GM12878 (cell line): ENCODE data around the gene EHD4. TPM values are rescaled to one million over a fixed set of nuclear protein-coding genes. Genes with fewer than 3 reads are reported as not detected.

Experiments used
- ATAC-seq: fragments of 200-7000 bp; cut with Tn5 transposase; 3 replicates; pipeline ENCODE4 v1.9.1; 2020; ENCODE audit warnings: mild to moderate bottlenecking, moderate library complexity
- BruUV-seq: library from RNA; stranded (reverse); fragments of 400-500 nt; replicated peaks from 2 replicates; lab custom pipeline; 2021; lab: Mats Ljungman, UMichigan
- CTCF ChIA-PET: fragments of 300-600 bp; sonication (Branson Sonifier 250); formaldehyde crosslinking; extraction: SDS; loops from one replicate; lab custom pipeline; 2021; ENCODE audit warnings: inconsistent platforms; lab: Yijun Ruan, JAX
- POLR2A ChIA-PET: fragments of 350-600 bp; formaldehyde crosslinking; extraction: SDS; loops from one replicate; lab custom pipeline; 2021; ENCODE audit warnings: inconsistent platforms; lab: Charles Lee
- RAD21 ChIA-PET: fragments of 300-600 bp; sonication (Branson Sonifier 250); formaldehyde crosslinking; loops from one replicate; lab custom pipeline; 2023; ENCODE audit warnings: antibody characterized with exemption; ENCODE audit not compliant: unreplicated experiment; lab: Charles Lee
- SMC1A ChIA-PET: fragments of 300-600 bp; sonication (Branson Sonifier 250); formaldehyde crosslinking; loops from one replicate; lab custom pipeline; 2023; ENCODE audit not compliant: unreplicated experiment, uncharacterized antibody; lab: Charles Lee
- DNase-seq: peaks from one replicate; pipeline ENCODE4 v3.0.0-alpha.2; 2011; ENCODE audit warnings: low read depth, low spot score
- FAIRE-seq: peaks from 3 replicates; lab custom pipeline; 2011; peaks lifted over from hg19 to GRCh38; lab: Jason Lieb, UNC
- H2AFZ ChIP-seq: 2 replicates; pipeline ENCODE4 v1.6.0; 2011; ENCODE audit warnings: low read depth, low read length, control low read depth; ENCODE audit not compliant: control insufficient read depth
- H3K27ac ChIP-seq: 2 replicates; pipeline ENCODE4 v1.5.1; 2011; ENCODE audit warnings: control low read depth; ENCODE audit not compliant: control insufficient read depth, insufficient read depth
- H3K27me3 ChIP-seq, 2 experiments: replicated peaks in 1 of 2; 2 replicates each; pipeline versions ENCODE4 v1.6.0 to v1.6.1; 2011; ENCODE audit warnings: low read length in 1 of 2; ENCODE audit not compliant: control insufficient read depth in 2 of 2, insufficient read depth in 2 of 2
- H3K36me3 ChIP-seq, 2 experiments: 2 replicates each; pipeline ENCODE4 v1.5.1; 2011; ENCODE audit warnings: low read length in 1 of 2; ENCODE audit not compliant: control insufficient read depth in 2 of 2, insufficient read depth in 2 of 2
- H3K4me1 ChIP-seq: 2 replicates; pipeline ENCODE4 v1.6.1; 2011; ENCODE audit warnings: mild to moderate bottlenecking, low read length, moderate library complexity, mixed read lengths; ENCODE audit not compliant: control insufficient read depth, insufficient read depth
- H3K4me2 ChIP-seq: 2 replicates; pipeline ENCODE4 v1.6.0; 2011; ENCODE audit warnings: control low read depth; ENCODE audit not compliant: control insufficient read depth, insufficient read depth
- H3K4me3 ChIP-seq: fragments of 200-600 bp; sonication (generic); 2 replicates; pipeline ENCODE4 v1.5.1; 2016
- H3K79me2 ChIP-seq: 2 replicates; pipeline ENCODE4 v1.6.0; 2011; ENCODE audit warnings: low read length; ENCODE audit not compliant: control insufficient read depth, insufficient read depth
- H3K9ac ChIP-seq: 2 replicates; pipeline ENCODE4 v1.8.0; 2011; ENCODE audit warnings: low read length, control low read depth, mixed read lengths; ENCODE audit not compliant: control insufficient read depth, insufficient read depth
- H3K9me3 ChIP-seq: replicated peaks from 3 replicates; pipeline ENCODE4 v1.5.1; 2011; ENCODE audit warnings: mild to moderate bottlenecking, low read length; ENCODE audit not compliant: control insufficient read depth, insufficient read depth
- H4K20me1 ChIP-seq: 2 replicates; pipeline ENCODE4 v1.6.0; 2011; ENCODE audit not compliant: control insufficient read depth, insufficient read depth
- ATF7 ChIP-seq: fragments of 450-650 bp; IDR thresholded peaks from 2 replicates; pipeline ENCODE4 v1.6.1; 2016; ENCODE audit warnings: low read depth, mild to moderate bottlenecking
- BMI1 ChIP-seq: fragments of 450-650 bp; IDR thresholded peaks from 2 replicates; pipeline ENCODE4 v1.6.1; 2016; ENCODE audit warnings: mild to moderate bottlenecking, moderate library complexity, borderline replicate concordance
- BRCA1 ChIP-seq: IDR thresholded peaks from 2 replicates; pipeline ENCODE4 v1.6.1; 2011; ENCODE audit warnings: low read depth, low read length, improper control_type of control experiment
- CHD2 ChIP-seq: IDR thresholded peaks from 2 replicates; pipeline ENCODE4 v1.6.1; 2011; ENCODE audit warnings: low read depth, low read length, improper control_type of control experiment, borderline replicate concordance
- ELK1 ChIP-seq: IDR thresholded peaks from 2 replicates; pipeline ENCODE4 v1.6.1; 2012; ENCODE audit warnings: low read depth, low read length, improper control_type of control experiment
- IKZF1 ChIP-seq: fragments of 450-650 bp; conservative IDR thresholded peaks from 2 replicates; pipeline ENCODE4 v1.6.1; 2017; ENCODE audit warnings: antibody characterized with exemption, mild to moderate bottlenecking
- JUNB ChIP-seq: IDR thresholded peaks from 2 replicates; pipeline ENCODE4 v1.6.1; 2016; ENCODE audit warnings: antibody characterized with exemption, mild to moderate bottlenecking
- KDM1A ChIP-seq: fragments of 200-600 bp; sonication (generic); IDR thresholded peaks from 2 replicates; pipeline ENCODE4 v1.6.1; 2016; ENCODE audit warnings: borderline replicate concordance
- MYB ChIP-seq: fragments of 150-350 bp; IDR thresholded peaks from 2 replicates; pipeline ENCODE4 v1.6.1; 2014; ENCODE audit warnings: mild to moderate bottlenecking, low read depth, low read length, borderline replicate concordance
- NFIC ChIP-seq: IDR thresholded peaks from 2 replicates; pipeline ENCODE4 v1.6.1; 2012; ENCODE audit warnings: low read depth, mild to moderate bottlenecking, inconsistent platforms, low read length, moderate library complexity
- RAD21 ChIP-seq: IDR thresholded peaks from 2 replicates; pipeline ENCODE4 v1.6.1; 2011; ENCODE audit warnings: mild to moderate bottlenecking, low read depth, low read length, moderate library complexity; ENCODE audit not compliant: insufficient read depth
- RAD51 ChIP-seq: fragments of 450-650 bp; IDR thresholded peaks from 2 replicates; pipeline ENCODE4 v1.6.1; 2016; ENCODE audit warnings: moderate library complexity, mild to moderate bottlenecking, inconsistent platforms
- SRF ChIP-seq, 2 experiments: IDR thresholded peaks; 2 replicates each; pipeline ENCODE4 v1.6.1; 2011; ENCODE audit warnings: low read depth in 2 of 2, low read length in 2 of 2, mild to moderate bottlenecking in 1 of 2, moderate library complexity in 1 of 2
- STAT1 ChIP-seq: fragments of 450-650 bp; conservative IDR thresholded peaks from 2 replicates; pipeline ENCODE4 v1.6.1; 2014; ENCODE audit warnings: antibody characterized with exemption, mild to moderate bottlenecking
- TBL1XR1 ChIP-seq: IDR thresholded peaks from 2 replicates; pipeline ENCODE4 v1.6.1; 2012; ENCODE audit warnings: low read depth, low read length, improper control_type of control experiment
- ZBTB40 ChIP-seq: fragments of 450-650 bp; IDR thresholded peaks from 2 replicates; pipeline ENCODE4 v1.6.1; 2016; ENCODE audit warnings: mild to moderate bottlenecking, moderate library complexity, borderline replicate concordance
- ZNF384 ChIP-seq: IDR thresholded peaks from 2 replicates; pipeline ENCODE4 v1.6.1; 2012; ENCODE audit warnings: low read depth, mild to moderate bottlenecking, low read length, improper control_type of control experiment, borderline replicate concordance
- WGBS: methylation state at CpG from one replicate; pipeline ENCODE4 v1.1.6; 2016; ENCODE audit warnings: low lambda C conversion rate; ENCODE audit not compliant: insufficient replicate concordance, insufficient coverage; ENCODE audit errors: missing lambda C conversion rate; 5-methylcytosine and 5-hydroxymethylcytosine counted together
- in situ Hi-C: fragments of 300-500 bp; cut with MboI; formaldehyde crosslinking; loops from 9 replicates; pipeline ENCODE4 v1.14.3; 2018; ENCODE audit warnings: mixed read lengths
- intact Hi-C: fragments of 100-400 bp; cut with micrococcal nuclease; formaldehyde crosslinking; loops from one replicate; pipeline ENCODE4 v1.14.2; 2022; ENCODE audit not compliant: unreplicated experiment
- polyA plus RNA-seq, 11 experiments: library from polyadenylated mRNA; depleted of rRNA in 4 of 11; unstranded in 6 of 11; stranded (reverse) in 5 of 11; fragments of >200 nt; fragmentation: Nextera tagmentation in 4 of 11; fragmentation: Illumina TruSeq in 1 of 11; extraction: Ambion mirVana in 4 of 11; extraction: Trizol in 1 of 11; gene quantifications; 1 replicate in 1 of 11; 2 replicates in 10 of 11; pipeline versions ENCODE4 v1.2.1 to v1.2.3, GENCODE V29; 2011 to 2016; ENCODE audit warnings: inconsistent platforms in 2 of 11, missing spikeins in 2 of 11, low read depth in 1 of 11
- total RNA-seq, 4 experiments: library from RNA; depleted of rRNA in 3 of 4; stranded (reverse); fragments of >200 nt in 3 of 4; fragmentation: Illumina TruSeq in 1 of 4; extraction: Trizol in 1 of 4; gene quantifications; 2 replicates each; pipeline versions ENCODE4 v1.2.1 to v1.2.3, GENCODE V29; 2013 to 2021

The EHD4 gene
- total and polyA plus RNA-seq, 10 of the 15 experiments (the other 5 are each of a cell fraction or from before 2014, with no cell fraction given) = 4.2 to 62.9 (median 44.7) TPM

GRCh38 chr15:41861736-41862356, 110.5 kb downstream of the EHD4 start:
- H3K36me3 ChIP-seq = no peaks in the 10 kb centered on the region
- RAD21 ChIA-PET = interaction anchor here (1.1 kb wide), 1 partner anchor 88 kb away, joined by 4 read pairs; no protein-coding TSS in a partner anchor
- in situ Hi-C loops = no loop called here
- intact Hi-C loops = no loop called here
- no peak overlapping the region for H3K9ac ChIP-seq
- no peaks in the 10 kb centered on the region; a peak in 1 of 4 replicates for H3K27me3 ChIP-seq
- BruUV-seq = no TSS peak
- H3K9me3 ChIP-seq = no peaks in the 10 kb centered on the region
- SMC1A ChIA-PET = no interaction called here
- no peak overlapping the region for H3K27ac ChIP-seq
- H4K20me1 ChIP-seq = no peaks in the 10 kb centered on the region
- no peaks in the 10 kb centered on the region for H3K4me1 ChIP-seq
- WGBS = 47% methylated on average over 17 of the region's 18 CpGs
- H3K79me2 ChIP-seq = no peaks in the 10 kb centered on the region
- H3K4me3 ChIP-seq = no peak overlapping the region
- CTCF ChIA-PET = interaction anchor here (1.8 kb wide), 1 partner anchor 88 kb away, joined by 6 read pairs; the partner anchor contains the start of gene MAPKBP1
- FAIRE-seq = no peak
- H2AFZ ChIP-seq = no peak overlapping the region
- no peak for ATAC-seq
- TF ChIP-seq STAT1 (no peak), ELK1 (no peak), MYB (no peak), RAD51 (no peak), JUNB (no peak), CHD2 (no peak), TBL1XR1 (no peak), ZNF384 (no peak), BMI1 (no peak), NFIC (no peak), BRCA1 (no peak), IKZF1 (no peak), RAD21 (no peak), ATF7 (no peak), KDM1A (no peak), ZBTB40 (no peak), SRF (IDR thresholded peaks at IDR 0.05; ENCODE audit: low read depth in 2 of 2, low read length in 2 of 2) (no peak)
- no peak overlapping the region for H3K4me2 ChIP-seq
- DNase-seq = no peak
- POLR2A ChIA-PET = no interaction called here
